Naive thymus-derived CD4-positive, alpha-beta T cell (primary cell): ENCODE measurements around the gene HNRNPAB. TPM values are rescaled to one million over a fixed set of nuclear protein-coding genes. Genes with fewer than 3 reads are reported as not detected.

ENCODE experiments used
- ATAC-seq: fragments of 150-1000 bp; cut with Tn5 transposase; 2 replicates; pipeline ENCODE4 v1.10.0; 2021; ENCODE audit warnings: mild to moderate bottlenecking, moderate library complexity
- CTCF ChIA-PET: fragments of 350-600 bp; sonication (Branson Sonifier 250); formaldehyde crosslinking; loops from one replicate; lab custom pipeline; 2021; ENCODE audit warnings: antibody characterized with exemption; lab: Charles Lee
- POLR2A ChIA-PET: fragments of 350-600 bp; sonication (Branson Sonifier 250); formaldehyde crosslinking; loops from one replicate; lab custom pipeline; 2021; ENCODE audit warnings: antibody characterized with exemption, inconsistent platforms; lab: Charles Lee
- DNase-seq, 9 donors: peaks; one replicate each; pipeline versions ENCODE4 v3.0.0 to v3.0.0-alpha.2; 2020 to 2022; ENCODE audit warnings: mixed read lengths in 1 of 9
- H3K27ac ChIP-seq: one replicate; pipeline ENCODE4 v1.7.0; 2013; ENCODE audit warnings: mild to moderate bottlenecking, low read depth, low read length, moderate library complexity
- H3K27me3 ChIP-seq, 2 donors: one replicate each; pipeline ENCODE4 v1.7.0; 2013; ENCODE audit warnings: low read length in 2 of 2, mild to moderate bottlenecking in 2 of 2, moderate library complexity in 2 of 2; ENCODE audit not compliant: control insufficient read depth in 2 of 2, insufficient read depth in 2 of 2
- H3K36me3 ChIP-seq, 3 experiments: 1 replicate in 2 of 3; 2 replicates in 1 of 3; pipeline ENCODE4 v1.7.0; 2013; ENCODE audit warnings: low read length in 3 of 3, mild to moderate bottlenecking in 3 of 3, moderate library complexity in 1 of 3; ENCODE audit not compliant: insufficient read depth in 3 of 3, control insufficient read depth in 2 of 3
- H3K4me1 ChIP-seq, 2 donors: one replicate each; pipeline ENCODE4 v1.7.0; 2013; ENCODE audit warnings: low read length in 2 of 2, mild to moderate bottlenecking in 2 of 2, moderate library complexity in 1 of 2; ENCODE audit not compliant: control insufficient read depth in 2 of 2, insufficient read depth in 2 of 2
- H3K4me3 ChIP-seq: 2 replicates; pipeline ENCODE4 v1.7.0; 2013; ENCODE audit warnings: mild to moderate bottlenecking, low read length
- H3K9me3 ChIP-seq, 3 experiments: 1 replicate in 2 of 3; 2 replicates in 1 of 3; pipeline ENCODE4 v1.7.0; 2013; ENCODE audit warnings: low read length in 3 of 3; ENCODE audit not compliant: control insufficient read depth in 2 of 3
- H3K27ac Mint-ChIP-seq, 9 donors: one replicate each; pipeline ENCODE4 v1.8.0; 2020 to 2022; ENCODE audit warnings: mixed read lengths in 9 of 9, mild to moderate bottlenecking in 8 of 9, moderate library complexity in 5 of 9, inconsistent platforms in 2 of 9
- H3K27me3 Mint-ChIP-seq, 5 donors: one replicate each; pipeline ENCODE4 v1.8.0; 2021 to 2022; ENCODE audit warnings: mixed read lengths in 5 of 5, mild to moderate bottlenecking in 1 of 5
- H3K36me3 Mint-ChIP-seq, 5 donors: one replicate each; pipeline ENCODE4 v1.8.0; 2020 to 2022; ENCODE audit warnings: mixed read lengths in 5 of 5, mild to moderate bottlenecking in 3 of 5, inconsistent platforms in 1 of 5
- H3K4me1 Mint-ChIP-seq, 7 donors: one replicate each; pipeline ENCODE4 v1.8.0; 2020 to 2022; ENCODE audit warnings: mixed read lengths in 7 of 7, mild to moderate bottlenecking in 3 of 7, inconsistent platforms in 1 of 7
- H3K4me3 Mint-ChIP-seq, 10 donors: one replicate each; pipeline ENCODE4 v1.8.0; 2020 to 2022; ENCODE audit warnings: mild to moderate bottlenecking in 10 of 10, mixed read lengths in 10 of 10, moderate library complexity in 6 of 10, inconsistent platforms in 2 of 10
- H3K9me3 Mint-ChIP-seq, 11 donors: one replicate each; pipeline ENCODE4 v1.8.0; 2020 to 2022; ENCODE audit warnings: mixed read lengths in 11 of 11, mild to moderate bottlenecking in 4 of 11, inconsistent platforms in 1 of 11, moderate library complexity in 1 of 11
- intact Hi-C, 2 donors: fragments of 100-400 bp; cut with micrococcal nuclease; formaldehyde crosslinking; loops; one replicate each; pipeline ENCODE4 v1.15.1; 2023
- polyA plus RNA-seq, 2 donors: library from polyadenylated mRNA; unstranded; fragments of 300-500 nt; fragmentation: Illumina TruSeq; gene quantifications; one replicate each; pipeline ENCODE4 v1.2.3, GENCODE V29; 2021
- total RNA-seq, 6 experiments: library from RNA in 5 of 6; stranded (reverse) in 5 of 6; gene quantifications; 1 replicate in 5 of 6; 2 replicates in 1 of 6; pipeline ENCODE4 v1.2.3 and lab custom pipeline; 2021 to 2026

HNRNPAB gene
- total and polyA plus RNA-seq, 7 experiments from 2014 or later, result 40.6 to 197 (median 76.5) TPM

- H3K27me3 Mint-ChIP-seq, result no peaks in the 10 kb centered on the region
- POLR2A ChIA-PET, result interaction anchor here (0.5 to 0.6 kb wide), 3 partner anchors 16 to 83 kb away, joined by 3 to 4 read pairs (median 3); no protein-coding TSS in a partner anchor
- peak overlapping the region in 1 of 10 donors; percentile 15 for H3K4me3 Mint-ChIP-seq
- DNase-seq, result no peak
- H3K4me3 ChIP-seq, result no peak overlapping the region
- peak; percentile 36 for ATAC-seq
- no peaks in the 10 kb centered on the region for H3K9me3 ChIP-seq
- CTCF ChIA-PET, result interaction anchor here (0.7 kb wide), 1 partner anchor 513 kb away, joined by 4 read pairs; no protein-coding TSS in a partner anchor
- peaks cover 22 to 44% (median 29%) of the 10 kb centered on the region in 7 donors for H3K4me1 Mint-ChIP-seq
- H3K27me3 ChIP-seq, result no peaks in the 10 kb centered on the region
- no peaks in the 10 kb centered on the region for H3K9me3 Mint-ChIP-seq
- intact Hi-C loops, result no loop called here
- H3K36me3 Mint-ChIP-seq, result peaks cover 3 to 37% (median 16%) of the 10 kb centered on the region in 5 donors
- no peak overlapping the region for H3K27ac ChIP-seq
- H3K36me3 ChIP-seq, result peaks cover 0 to 39% (median 0%) of the 10 kb centered on the region in 3 experiments
- no peaks in the 10 kb centered on the region for H3K4me1 ChIP-seq
- H3K27ac Mint-ChIP-seq, result peak overlapping the region; percentile 12 to 78 (median 64)
Measured at GRCh38 chr5:178221282-178221681, 16.9 kb downstream of the HNRNPAB start.

GRCh38 chr5:178221853-178222252, 17.5 kb downstream of the HNRNPAB start:
- ATAC-seq (peak; percentile 12), DNase-seq (no peak)
- Mint-ChIP-seq H3K4me3 (no peak overlapping the region), H3K9me3 (no peaks in the 10 kb centered on the region), H3K36me3 (peaks cover 3 to 38% (median 18%) of the 10 kb centered on the region in 5 donors), H3K4me1 (peaks cover 22 to 47% (median 30%) of the 10 kb centered on the region in 7 donors), H3K27ac (peak overlapping the region in 8 of 9 donors; percentile 12 to 78 (median 56)), H3K27me3 (no peaks in the 10 kb centered on the region)
- Histone ChIP-seq H3K9me3 (no peaks in the 10 kb centered on the region), H3K36me3 (peaks cover 0 to 44% (median 0%) of the 10 kb centered on the region in 3 experiments), H3K4me3 (no peak overlapping the region), H3K4me1 (no peaks in the 10 kb centered on the region), H3K27ac (no peak overlapping the region), H3K27me3 (no peaks in the 10 kb centered on the region)
- intact Hi-C loops, result no loop called here
- CTCF ChIA-PET, result no interaction called here
- POLR2A ChIA-PET, result interaction anchor here (0.5 kb wide), 1 partner anchor 83 kb away, joined by 4 read pairs; no protein-coding TSS in a partner anchor

GRCh38 chr5:178222292-178222691, 18.0 kb downstream of the HNRNPAB start:
- DNase-seq (no peak), ATAC-seq (no peak)
- Mint-ChIP-seq H3K27me3 (no peaks in the 10 kb centered on the region), H3K4me3 (no peak overlapping the region), H3K27ac (peak overlapping the region in 1 of 9 donors; percentile 65), H3K9me3 (peaks cover 0 to 2% (median 0%) of the 10 kb centered on the region in 11 donors), H3K36me3 (peaks cover 6 to 42% (median 23%) of the 10 kb centered on the region in 5 donors), H3K4me1 (peaks cover 24 to 52% (median 34%) of the 10 kb centered on the region in 7 donors)
- Histone ChIP-seq H3K4me3 (no peak overlapping the region), H3K9me3 (no peaks in the 10 kb centered on the region), H3K27ac (no peak overlapping the region), H3K36me3 (peaks cover 0 to 48% (median 2%) of the 10 kb centered on the region in 3 experiments), H3K4me1 (no peaks in the 10 kb centered on the region), H3K27me3 (no peaks in the 10 kb centered on the region)
- intact Hi-C loops, result no loop called here
- ChIA-PET CTCF (no interaction called here), POLR2A (no interaction called here)

- CTCF ChIA-PET, result no interaction called here
- intact Hi-C loops, result no loop called here
- H3K9me3 Mint-ChIP-seq, result peaks cover 0 to 3% (median 0%) of the 10 kb centered on the region in 11 donors
- H3K4me1 Mint-ChIP-seq, result peaks cover 32 to 61% (median 43%) of the 10 kb centered on the region in 7 donors
- no peak overlapping the region for H3K4me3 Mint-ChIP-seq
- Histone ChIP-seq H3K4me1 (no peaks in the 10 kb centered on the region), H3K27me3 (no peaks in the 10 kb centered on the region), H3K27ac (no peak overlapping the region), H3K9me3 (no peaks in the 10 kb centered on the region), H3K36me3 (peaks cover 0 to 58% (median 5%) of the 10 kb centered on the region in 3 experiments), H3K4me3 (no peak overlapping the region)
- no peaks in the 10 kb centered on the region for H3K27me3 Mint-ChIP-seq
- ATAC-seq, result no peak
- peak overlapping the region in 4 of 9 donors; percentile 45 to 81 (median 69) for H3K27ac Mint-ChIP-seq
- DNase-seq, result no peak
- peaks cover 12 to 51% (median 31%) of the 10 kb centered on the region in 5 donors for H3K36me3 Mint-ChIP-seq
- POLR2A ChIA-PET, result no interaction called here
Measured at GRCh38 chr5:178223196-178223773, 19.0 kb downstream of the HNRNPAB start.

GRCh38 chr5:178223828-178224335, 19.5 kb downstream of the HNRNPAB start:
- Mint-ChIP-seq H3K36me3 (peaks cover 12 to 52% (median 31%) of the 10 kb centered on the region in 5 donors), H3K27me3 (no peaks in the 10 kb centered on the region), H3K9me3 (peaks cover 0 to 3% (median 0%) of the 10 kb centered on the region in 11 donors), H3K4me1 (peaks cover 36 to 59% (median 45%) of the 10 kb centered on the region in 7 donors), H3K4me3 (no peak overlapping the region), H3K27ac (peak overlapping the region in 2 of 9 donors; percentile 59 to 79)
- Histone ChIP-seq H3K27me3 (no peaks in the 10 kb centered on the region), H3K9me3 (no peaks in the 10 kb centered on the region), H3K27ac (no peak overlapping the region), H3K36me3 (peaks cover 0 to 64% (median 5%) of the 10 kb centered on the region in 3 experiments), H3K4me3 (no peak overlapping the region), H3K4me1 (no peaks in the 10 kb centered on the region)
- ChIA-PET POLR2A (no interaction called here), CTCF (no interaction called here)
- ATAC-seq (no peak), DNase-seq (no peak)
- intact Hi-C loops, result no loop called here

GRCh38 chr5:178224403-178224802, 20.1 kb downstream of the HNRNPAB start:
- H3K4me1 Mint-ChIP-seq, result peaks cover 41 to 65% (median 48%) of the 10 kb centered on the region in 7 donors
- no peak overlapping the region for H3K4me3 Mint-ChIP-seq
- Histone ChIP-seq H3K4me1 (no peaks in the 10 kb centered on the region), H3K4me3 (no peak overlapping the region), H3K27me3 (no peaks in the 10 kb centered on the region), H3K36me3 (peaks cover 0 to 69% (median 5%) of the 10 kb centered on the region in 3 experiments), H3K27ac (no peak overlapping the region), H3K9me3 (no peaks in the 10 kb centered on the region)
- DNase-seq (no peak), ATAC-seq (no peak)
- peaks cover 0 to 3% (median 0%) of the 10 kb centered on the region in 11 donors for H3K9me3 Mint-ChIP-seq
- intact Hi-C loops, result no loop called here
- POLR2A ChIA-PET, result interaction anchor here (1.6 kb wide), 1 partner anchor 18 kb away, joined by 4 read pairs; no protein-coding TSS in a partner anchor
- H3K27ac Mint-ChIP-seq, result no peak overlapping the region
- peaks cover 14 to 51% (median 34%) of the 10 kb centered on the region in 5 donors for H3K36me3 Mint-ChIP-seq
- CTCF ChIA-PET, result no interaction called here
- H3K27me3 Mint-ChIP-seq, result no peaks in the 10 kb centered on the region
